Pericardium fibroblast (primary cell): ENCODE data around the gene PIWIL1. TPM values are rescaled to one million over a fixed set of nuclear protein-coding genes. Genes with fewer than 3 reads are reported as not detected.

Experiments
- total RNA-seq: library from RNA; depleted of rRNA; stranded (reverse); fragments of >200 nt; gene quantifications from 2 replicates; pipeline ENCODE4 v1.2.3, GENCODE V29; 2015

The PIWIL1 gene
- not detected in 2 replicates for total RNA-seq

DNA sequence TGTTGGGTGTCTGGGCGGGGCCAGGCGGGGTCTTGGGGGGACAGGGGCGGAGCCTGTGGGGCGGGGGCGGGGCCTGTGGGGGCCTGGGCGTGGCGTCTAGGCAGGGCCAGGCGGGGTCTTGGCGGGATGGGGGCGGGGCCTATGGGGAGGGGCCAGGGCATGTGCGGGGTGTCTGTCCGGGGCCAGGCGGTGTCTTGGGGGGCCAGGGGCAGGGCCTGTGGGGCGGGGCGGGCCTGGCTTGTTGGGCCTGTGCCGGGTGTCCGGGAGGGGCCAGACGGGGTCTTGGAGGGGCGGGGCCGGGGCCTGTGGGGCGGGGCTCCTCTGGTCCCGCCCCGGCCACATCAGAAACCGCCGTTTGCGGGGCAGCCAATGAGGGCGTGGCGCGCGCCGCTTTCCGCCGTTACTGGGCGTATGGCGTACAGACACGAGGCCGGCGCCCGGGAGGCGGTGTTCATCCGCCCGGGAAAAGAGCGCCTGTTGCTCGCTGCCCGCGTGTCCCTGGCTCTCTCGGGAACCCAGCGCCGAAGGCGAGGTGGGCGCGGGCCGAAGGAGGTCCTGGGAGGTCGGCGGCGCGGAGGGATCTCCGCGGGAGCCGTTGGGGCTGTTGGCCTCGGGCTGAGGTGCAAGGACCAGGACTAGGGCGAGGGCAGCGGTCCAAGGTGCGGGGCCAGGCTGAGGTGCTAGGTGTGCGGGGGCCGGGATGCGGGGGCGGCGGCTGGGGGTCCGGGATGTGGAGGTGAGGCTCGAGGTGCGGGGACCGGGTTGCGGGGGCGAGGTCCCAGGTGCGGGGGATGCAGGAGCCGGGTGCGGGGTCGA, at the start of gene PIWIL1:
Gene PIWIL1, plus strand, starts transcription at position 400 of the 816 bp plus-strand sequence. CDS start 4,705 bp downstream, outside the sequence.

Other genes with a start within 250 kb of the PIWIL1 start
- gene FZD10, start 175.4 kb upstream of the PIWIL1 start, total RNA-seq, result 0.17 TPM in 1 of 2 replicates, not detected in the other